Measurements from ENCODE around the gene EPHB1.

EPHB1 gene

GRCh38 chr3:135157045-135157740, 362.1 kb downstream of the EPHB1 start:
- no peaks in the 10 kb centered on the region for H3K9me3 ChIP-seq (ENCODE audit: control insufficient read depth, low read length)
- H3K4me1 ChIP-seq (ENCODE audit: control insufficient read depth, insufficient read depth, low read length) = no peaks in the 10 kb centered on the region
- H3K36me3 ChIP-seq (ENCODE audit: control insufficient read depth, insufficient read depth, low read length, severe bottlenecking) = no peaks in the 10 kb centered on the region
- H3K4me3 ChIP-seq (ENCODE audit: low read length) = no peak overlapping the region
- no peak for DNase-seq (ENCODE audit: low read depth)
- H3K9ac ChIP-seq (ENCODE audit: low read length) = no peak overlapping the region
- H3K27me3 ChIP-seq (replicated peaks; ENCODE audit: control insufficient read depth, insufficient read depth, low read length) = peaks cover 3% of the 10 kb centered on the region

GRCh38 chr3:135158520-135158919, 363.5 kb downstream of the EPHB1 start:
- H3K4me1 ChIP-seq (ENCODE audit: control insufficient read depth, insufficient read depth, low read length) = no peaks in the 10 kb centered on the region
- H3K9me3 ChIP-seq (ENCODE audit: control insufficient read depth, low read length) = no peaks in the 10 kb centered on the region
- no peaks in the 10 kb centered on the region for H3K27me3 ChIP-seq (replicated peaks; ENCODE audit: control insufficient read depth, insufficient read depth, low read length)
- DNase-seq (ENCODE audit: low read depth) = no peak
- H3K36me3 ChIP-seq (ENCODE audit: control insufficient read depth, insufficient read depth, low read length, severe bottlenecking) = no peaks in the 10 kb centered on the region
- H3K9ac ChIP-seq (ENCODE audit: low read length) = no peak overlapping the region
- H3K4me3 ChIP-seq (ENCODE audit: low read length) = no peak overlapping the region

- no peaks in the 10 kb centered on the region for H3K4me1 ChIP-seq (ENCODE audit: control insufficient read depth, insufficient read depth, low read length)
- no peaks in the 10 kb centered on the region for H3K36me3 ChIP-seq (ENCODE audit: control insufficient read depth, insufficient read depth, low read length, severe bottlenecking)
- no peaks in the 10 kb centered on the region for H3K27me3 ChIP-seq (replicated peaks; ENCODE audit: control insufficient read depth, insufficient read depth, low read length)
- no peak overlapping the region for H3K9ac ChIP-seq (ENCODE audit: low read length)
- no peak overlapping the region for H3K4me3 ChIP-seq (ENCODE audit: low read length)
- no peak for DNase-seq (ENCODE audit: low read depth)
- H3K9me3 ChIP-seq (ENCODE audit: control insufficient read depth, low read length) = no peaks in the 10 kb centered on the region
These were observed 364.7 kb downstream of the EPHB1 start for GRCh38 chr3:135159681-135160247.

- no peaks in the 10 kb centered on the region for H3K9me3 ChIP-seq (ENCODE audit: control insufficient read depth, low read length)
- H3K9ac ChIP-seq (ENCODE audit: low read length) = no peak overlapping the region
- no peaks in the 10 kb centered on the region for H3K4me1 ChIP-seq (ENCODE audit: control insufficient read depth, insufficient read depth, low read length)
- no peaks in the 10 kb centered on the region for H3K27me3 ChIP-seq (replicated peaks; ENCODE audit: control insufficient read depth, insufficient read depth, low read length)
- DNase-seq (ENCODE audit: low read depth) = no peak
- no peak overlapping the region for H3K4me3 ChIP-seq (ENCODE audit: low read length)
- H3K36me3 ChIP-seq (ENCODE audit: control insufficient read depth, insufficient read depth, low read length, severe bottlenecking) = no peaks in the 10 kb centered on the region
These were observed 366.4 kb downstream of the EPHB1 start for GRCh38 chr3:135161425-135161824.

GRCh38 chr3:135163701-135164100, 368.6 kb downstream of the EPHB1 start:
- Histone ChIP-seq H3K4me1 (ENCODE audit: control insufficient read depth, insufficient read depth, low read length) (no peaks in the 10 kb centered on the region), H3K9me3 (ENCODE audit: control insufficient read depth, low read length) (no peaks in the 10 kb centered on the region), H3K27me3 (replicated peaks; ENCODE audit: control insufficient read depth, insufficient read depth, low read length) (no peaks in the 10 kb centered on the region), H3K4me3 (ENCODE audit: low read length) (no peak overlapping the region), H3K9ac (ENCODE audit: low read length) (no peak overlapping the region), H3K36me3 (ENCODE audit: control insufficient read depth, insufficient read depth, low read length, severe bottlenecking) (no peaks in the 10 kb centered on the region)
- no peak for DNase-seq (ENCODE audit: low read depth)

GRCh38 chr3:135165260-135165659, 370.2 kb downstream of the EPHB1 start:
- DNase-seq (ENCODE audit: low read depth) = no peak
- H3K9me3 ChIP-seq (ENCODE audit: control insufficient read depth, low read length) = no peaks in the 10 kb centered on the region
- H3K27me3 ChIP-seq (replicated peaks; ENCODE audit: control insufficient read depth, insufficient read depth, low read length) = no peaks in the 10 kb centered on the region
- no peaks in the 10 kb centered on the region for H3K4me1 ChIP-seq (ENCODE audit: control insufficient read depth, insufficient read depth, low read length)
- no peak overlapping the region for H3K4me3 ChIP-seq (ENCODE audit: low read length)
- H3K36me3 ChIP-seq (ENCODE audit: control insufficient read depth, insufficient read depth, low read length, severe bottlenecking) = no peaks in the 10 kb centered on the region
- H3K9ac ChIP-seq (ENCODE audit: low read length) = no peak overlapping the region

GRCh38 chr3:135166266-135166825, 371.3 kb downstream of the EPHB1 start:
- Histone ChIP-seq H3K4me3 (ENCODE audit: low read length) (no peak overlapping the region), H3K36me3 (ENCODE audit: control insufficient read depth, insufficient read depth, low read length, severe bottlenecking) (no peaks in the 10 kb centered on the region), H3K4me1 (ENCODE audit: control insufficient read depth, insufficient read depth, low read length) (peaks cover 3% of the 10 kb centered on the region), H3K9me3 (ENCODE audit: control insufficient read depth, low read length) (no peaks in the 10 kb centered on the region), H3K9ac (ENCODE audit: low read length) (no peak overlapping the region), H3K27me3 (replicated peaks; ENCODE audit: control insufficient read depth, insufficient read depth, low read length) (no peaks in the 10 kb centered on the region)
- DNase-seq (ENCODE audit: low read depth) = no peak

- no peak overlapping the region for H3K9ac ChIP-seq (ENCODE audit: low read length)
- no peaks in the 10 kb centered on the region for H3K27me3 ChIP-seq (replicated peaks; ENCODE audit: control insufficient read depth, insufficient read depth, low read length)
- no peak for DNase-seq (ENCODE audit: low read depth)
- no peaks in the 10 kb centered on the region for H3K36me3 ChIP-seq (ENCODE audit: control insufficient read depth, insufficient read depth, low read length, severe bottlenecking)
- H3K9me3 ChIP-seq (ENCODE audit: control insufficient read depth, low read length) = peaks cover 10% of the 10 kb centered on the region
- no peak overlapping the region for H3K4me3 ChIP-seq (ENCODE audit: low read length)
- peaks cover 3% of the 10 kb centered on the region for H3K4me1 ChIP-seq (ENCODE audit: control insufficient read depth, insufficient read depth, low read length)
These were observed 373.8 kb downstream of the EPHB1 start for GRCh38 chr3:135168822-135169221.

GRCh38 chr3:135169651-135170050, 374.6 kb downstream of the EPHB1 start:
- H3K4me1 ChIP-seq (ENCODE audit: control insufficient read depth, insufficient read depth, low read length) = peaks cover 3% of the 10 kb centered on the region
- H3K36me3 ChIP-seq (ENCODE audit: control insufficient read depth, insufficient read depth, low read length, severe bottlenecking) = no peaks in the 10 kb centered on the region
- no peak for DNase-seq (ENCODE audit: low read depth)
- peaks cover 10% of the 10 kb centered on the region for H3K9me3 ChIP-seq (ENCODE audit: control insufficient read depth, low read length)
- H3K9ac ChIP-seq (ENCODE audit: low read length) = no peak overlapping the region
- H3K4me3 ChIP-seq (ENCODE audit: low read length) = no peak overlapping the region
- no peaks in the 10 kb centered on the region for H3K27me3 ChIP-seq (replicated peaks; ENCODE audit: control insufficient read depth, insufficient read depth, low read length)

GRCh38 chr3:135170732-135171131, 375.7 kb downstream of the EPHB1 start:
- H3K9ac ChIP-seq (ENCODE audit: low read length) = no peak overlapping the region
- H3K36me3 ChIP-seq (ENCODE audit: control insufficient read depth, insufficient read depth, low read length, severe bottlenecking) = no peaks in the 10 kb centered on the region
- H3K4me1 ChIP-seq (ENCODE audit: control insufficient read depth, insufficient read depth, low read length) = peaks cover 5% of the 10 kb centered on the region
- peaks cover 10% of the 10 kb centered on the region for H3K9me3 ChIP-seq (ENCODE audit: control insufficient read depth, low read length)
- no peak for DNase-seq (ENCODE audit: low read depth)
- H3K27me3 ChIP-seq (replicated peaks; ENCODE audit: control insufficient read depth, insufficient read depth, low read length) = no peaks in the 10 kb centered on the region
- H3K4me3 ChIP-seq (ENCODE audit: low read length) = no peak overlapping the region

GRCh38 chr3:135172191-135172869, 377.3 kb downstream of the EPHB1 start:
- DNase-seq (ENCODE audit: low read depth) = no peak
- Histone ChIP-seq H3K9me3 (ENCODE audit: control insufficient read depth, low read length) (peaks cover 10% of the 10 kb centered on the region), H3K27me3 (replicated peaks; ENCODE audit: control insufficient read depth, insufficient read depth, low read length) (no peaks in the 10 kb centered on the region), H3K36me3 (ENCODE audit: control insufficient read depth, insufficient read depth, low read length, severe bottlenecking) (no peaks in the 10 kb centered on the region), H3K4me1 (ENCODE audit: control insufficient read depth, insufficient read depth, low read length) (peaks cover 6% of the 10 kb centered on the region), H3K9ac (ENCODE audit: low read length) (no peak overlapping the region), H3K4me3 (ENCODE audit: low read length) (no peak overlapping the region)

All from adipocyte (in vitro differentiated cells).